Endometrial microvascular endothelial cells (primary cell): ENCODE results near the gene ACAA2. TPM values are rescaled to one million over a fixed set of nuclear protein-coding genes. Genes with fewer than 3 reads are reported as not detected.
"Not testable (repeated sequence)": the region's sequence is repeated elsewhere in the genome, so short reads cannot be mapped to it uniquely, and the experiment has no call there.

ENCODE experiments used
- in situ Hi-C: cut with HindIII; loops from 2 replicates; pipeline ENCODE4 v1.10.0; 2017; ENCODE audit warnings: low sequenced_read_pairs, low pct_unique_long_range_greater_than_20kb; ENCODE audit errors: inconsistent ontology term
- total RNA-seq: library from RNA; depleted of rRNA; stranded (reverse); fragments of >200 nt; gene quantifications from one replicate; pipeline ENCODE4 v1.2.3, GENCODE V29; 2015; ENCODE audit errors: inconsistent ontology term

The ACAA2 gene
- total RNA-seq, 1 donor from 2014 or later: 60.1 TPM

DNA sequence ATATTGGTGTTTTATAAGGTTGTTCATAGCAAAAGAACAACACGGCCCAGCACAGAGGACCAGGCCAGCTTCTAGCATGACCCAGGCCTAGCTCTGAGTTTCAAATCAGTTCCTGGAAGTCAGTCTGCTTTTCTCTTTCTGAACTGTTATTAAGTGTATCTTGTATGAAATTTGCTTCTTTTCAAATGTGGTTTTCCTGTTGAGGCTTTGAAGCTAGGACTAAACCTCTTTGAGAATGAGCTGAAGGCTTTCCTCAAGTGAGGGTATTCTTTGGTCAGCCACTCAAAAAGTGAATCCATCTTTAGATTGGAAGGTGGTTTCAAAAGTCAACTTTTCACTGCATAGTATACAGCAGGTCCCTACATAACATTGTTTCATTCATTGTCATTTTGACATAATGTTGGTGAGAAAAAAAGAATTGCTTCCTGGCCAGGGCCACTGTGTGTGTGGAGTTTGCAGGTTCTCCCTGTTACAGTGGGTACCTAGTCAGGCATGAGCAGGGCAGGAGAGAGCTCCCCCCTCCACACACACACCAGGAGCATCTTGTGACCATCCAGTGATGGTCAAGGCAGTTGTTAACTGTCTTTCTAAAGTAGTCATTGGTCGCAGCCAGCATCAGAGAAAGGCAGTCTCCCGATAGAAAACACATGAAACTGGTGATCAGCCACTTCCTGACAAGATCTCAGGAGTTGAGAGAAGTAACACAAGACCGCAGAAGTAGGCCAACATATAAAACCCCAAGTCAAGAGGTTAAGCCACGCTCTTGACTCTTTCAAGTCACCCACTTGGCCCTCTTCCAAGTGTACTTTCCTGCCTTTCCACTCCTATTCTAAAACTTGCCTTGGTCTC lies 6.7 kb upstream of the ACAA2 start:
- in situ Hi-C loops: no loop called here

DNA sequence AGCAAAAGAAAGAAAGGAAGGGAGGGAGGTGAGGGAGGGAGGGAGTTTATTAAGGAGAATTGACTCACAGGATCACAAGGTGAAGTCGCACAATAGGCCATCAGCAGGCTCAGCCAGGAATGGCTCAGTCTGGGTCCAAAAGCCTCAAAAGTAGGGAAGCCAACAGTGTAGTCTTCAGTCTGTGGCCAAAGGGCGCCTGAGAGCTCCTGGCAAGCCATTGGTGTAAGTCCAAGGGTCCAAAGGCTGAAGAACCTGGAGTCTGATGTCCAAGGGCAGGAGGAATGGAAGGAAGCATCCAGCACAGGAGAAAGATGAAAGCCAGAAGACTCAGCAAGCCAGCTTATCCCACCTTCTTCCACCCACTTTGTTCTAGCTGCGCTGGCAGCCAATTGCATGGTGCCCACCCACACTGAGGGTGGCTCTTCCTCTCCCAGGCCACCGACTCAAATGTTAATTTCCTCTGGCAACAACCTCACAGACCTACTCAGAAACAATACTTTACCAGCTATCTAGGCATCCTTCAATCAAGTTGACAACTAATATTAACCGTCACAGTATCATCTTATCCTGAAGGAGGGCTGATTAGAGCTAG lies 5.8 kb upstream of the ACAA2 start:
- in situ Hi-C loops: no loop called here

- in situ Hi-C loops: no loop called here
Measured at GRCh38 chr18:49817947-49818346, 4.6 kb upstream of the ACAA2 start.

GRCh38 chr18:49815927-49816326 lies 2.6 kb upstream of the ACAA2 start:
- in situ Hi-C loops: no loop called here

- in situ Hi-C loops: no loop called here
Measured at GRCh38 chr18:49814147-49814499, 790 bp upstream of the ACAA2 start.

DNA sequence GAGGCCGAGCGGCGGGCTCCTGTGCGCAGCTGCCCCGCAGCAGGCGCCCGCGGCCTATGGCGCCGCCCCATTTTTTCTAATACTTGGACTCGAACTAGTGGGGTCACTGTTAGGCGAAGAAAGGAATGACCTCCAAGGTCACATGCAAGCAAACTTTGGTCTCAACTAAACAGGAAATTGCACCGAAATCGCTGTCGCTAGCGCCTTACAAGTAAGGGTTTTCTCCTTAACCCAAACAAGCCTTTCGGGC lies 339 bp downstream of the ACAA2 start:
- in situ Hi-C loops: no loop called here

GRCh38 chr18:49812286-49813068 lies 856 bp downstream of the ACAA2 start:
- in situ Hi-C loops: no loop called here

DNA sequence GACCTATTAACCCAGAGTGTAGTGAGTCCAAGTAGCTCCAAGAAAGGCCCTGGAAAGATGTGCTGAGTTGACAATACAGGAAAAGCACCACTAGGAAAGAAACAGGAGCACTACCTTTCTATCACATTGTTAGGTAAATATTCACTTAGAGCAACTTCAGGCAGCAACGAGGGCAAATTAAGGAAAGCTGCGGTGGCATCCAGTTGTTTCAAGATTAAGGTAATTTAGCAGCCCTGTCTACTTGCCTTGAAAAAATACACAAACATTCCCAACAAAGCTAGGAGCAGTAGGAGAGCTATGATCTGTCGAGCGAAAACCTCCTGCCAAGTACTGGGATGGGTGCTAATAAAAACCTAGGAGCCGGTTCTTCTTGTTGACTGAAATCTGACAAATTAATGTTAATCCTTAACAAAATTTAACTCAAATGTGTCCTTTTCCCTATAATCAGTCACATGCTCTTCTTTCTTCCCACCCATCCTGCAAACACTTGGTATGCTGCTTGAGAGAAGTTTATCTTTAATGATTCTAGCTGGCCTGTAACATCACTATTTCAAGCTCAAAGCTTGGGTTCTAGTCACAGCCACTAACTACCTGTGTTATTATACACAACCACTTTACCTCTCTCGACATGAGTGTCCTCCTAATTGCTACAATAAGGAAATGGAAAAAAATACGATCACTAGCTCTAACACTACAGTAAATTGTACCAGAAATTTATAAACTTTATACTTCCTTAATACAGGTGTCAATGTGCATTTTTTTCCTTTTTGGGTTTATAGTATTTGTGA lies 2.0 kb downstream of the ACAA2 start:
- in situ Hi-C loops: no loop called here

GRCh38 chr18:49808553-49809191 lies 4.7 kb downstream of the ACAA2 start:
- in situ Hi-C loops: not testable (repeated sequence)

- in situ Hi-C loops: no loop called here
Measured at GRCh38 chr18:49804096-49804495, 9.2 kb downstream of the ACAA2 start.

DNA sequence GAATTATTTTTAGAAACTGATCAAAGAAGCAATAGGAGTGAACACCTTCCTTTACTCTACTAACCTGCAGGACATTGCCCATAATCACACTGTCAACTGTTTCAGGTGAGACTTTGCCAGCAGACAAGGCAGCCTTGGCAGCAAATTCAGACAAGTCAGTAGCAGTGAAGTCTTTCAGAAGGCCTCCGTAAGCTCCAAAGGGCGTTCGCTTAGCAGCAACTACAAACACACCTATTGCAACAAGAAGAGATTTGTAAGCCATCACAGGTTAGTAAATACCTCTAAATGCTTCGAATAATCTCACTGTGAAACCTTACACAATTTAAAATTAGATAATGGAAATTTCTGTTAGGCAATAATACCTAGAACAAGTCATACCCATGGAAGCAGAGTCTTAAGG lies 10.7 kb downstream of the ACAA2 start:
- in situ Hi-C loops: no loop called here

- in situ Hi-C loops: not testable (repeated sequence)
Measured at GRCh38 chr18:49800491-49800890, 12.8 kb downstream of the ACAA2 start.

GRCh38 chr18:49799806-49800205 lies 13.5 kb downstream of the ACAA2 start:
- in situ Hi-C loops: not testable (repeated sequence)

- in situ Hi-C loops: no loop called here
Measured at GRCh38 chr18:49798001-49798400, 15.3 kb downstream of the ACAA2 start.

- in situ Hi-C loops: no loop called here
Measured at GRCh38 chr18:49795612-49796552, 17.5 kb downstream of the ACAA2 start.

- in situ Hi-C loops: no loop called here
Measured at GRCh38 chr18:49794743-49795142, 18.6 kb downstream of the ACAA2 start.

GRCh38 chr18:49789560-49790134 lies 23.7 kb downstream of the ACAA2 start:
- in situ Hi-C loops: not testable (repeated sequence)
